Left hindlimb (tissue), 1 donor: ENCODE results near the gene S100A2.
"Not testable (repeated sequence)": the region's sequence is repeated elsewhere in the genome, so short reads cannot be mapped to it uniquely, and the experiment has no call there.

Experiments used
- DNase-seq: peaks from one replicate; pipeline ENCODE4 v3.0.0-alpha.2; 2018

The S100A2 gene

GRCh38 chr1:153562021-153562420 lies 3.6 kb downstream of the S100A2 start:
- DNase-seq: not testable (repeated sequence)

GRCh38 chr1:153561466-153561985 lies 4.1 kb downstream of the S100A2 start:
- DNase-seq: no peak

- DNase-seq: no peak
Observed at GRCh38 chr1:153560771-153561465, 4.7 kb downstream of the S100A2 start.

- DNase-seq: no peak
Observed at GRCh38 chr1:153560241-153560640, 5.4 kb downstream of the S100A2 start.

GRCh38 chr1:153557877-153558276 lies 7.8 kb downstream of the S100A2 start:
- no peak for DNase-seq

- no peak for DNase-seq
Observed at GRCh38 chr1:153556348-153556747, 9.3 kb downstream of the S100A2 start.

GRCh38 chr1:153553830-153554541 lies 11.7 kb downstream of the S100A2 start:
- DNase-seq: peak; percentile 64

GRCh38 chr1:153553096-153553495 lies 12.5 kb downstream of the S100A2 start:
- no peak for DNase-seq

- no peak for DNase-seq
Observed at GRCh38 chr1:153552335-153552734, 13.3 kb downstream of the S100A2 start.

- no peak for DNase-seq
Observed at GRCh38 chr1:153550827-153551500, 14.7 kb downstream of the S100A2 start.

GRCh38 chr1:153550398-153550758 lies 15.3 kb downstream of the S100A2 start:
- DNase-seq: no peak

- DNase-seq: no peak
Observed at GRCh38 chr1:153549741-153550397, 15.8 kb downstream of the S100A2 start.

- DNase-seq: no peak
Observed at GRCh38 chr1:153548722-153549688, 16.6 kb downstream of the S100A2 start, which contains the start of gene S100A3. Gene S100A3, minus strand, starts transcription at chr1:153549258. Its CDS starts 773 bp downstream, at chr1:153548485.

GRCh38 chr1:153547560-153548551 lies 17.8 kb downstream of the S100A2 start:
- no peak for DNase-seq

- no peak for DNase-seq
Observed at GRCh38 chr1:153546796-153547559, 18.7 kb downstream of the S100A2 start.

GRCh38 chr1:153546371-153546770 lies 19.3 kb downstream of the S100A2 start:
- no peak for DNase-seq

- peak; percentile 98 for DNase-seq
Observed at GRCh38 chr1:153545067-153546055, 20.3 kb downstream of the S100A2 start, which contains the start of gene S100A4. Gene S100A4, minus strand, starts transcription at chr1:153545806. Its CDS starts 1,012 bp downstream, at chr1:153544794.

GRCh38 chr1:153544453-153545066 lies 21.1 kb downstream of the S100A2 start:
- DNase-seq: no peak
